UCSD-AML1 (cell line): ENCODE measurements around the gene CR1.
"Not testable (repeated sequence)": the region's sequence is repeated elsewhere in the genome, so short reads cannot be mapped to it uniquely, and the experiment has no call there.

Experiments used
- DNase-seq: peaks from one replicate; lab custom pipeline; 2025; ENCODE audit not compliant: unreplicated experiment; lab: John Stamatoyannopoulos, UW

The CR1 gene

DNA sequence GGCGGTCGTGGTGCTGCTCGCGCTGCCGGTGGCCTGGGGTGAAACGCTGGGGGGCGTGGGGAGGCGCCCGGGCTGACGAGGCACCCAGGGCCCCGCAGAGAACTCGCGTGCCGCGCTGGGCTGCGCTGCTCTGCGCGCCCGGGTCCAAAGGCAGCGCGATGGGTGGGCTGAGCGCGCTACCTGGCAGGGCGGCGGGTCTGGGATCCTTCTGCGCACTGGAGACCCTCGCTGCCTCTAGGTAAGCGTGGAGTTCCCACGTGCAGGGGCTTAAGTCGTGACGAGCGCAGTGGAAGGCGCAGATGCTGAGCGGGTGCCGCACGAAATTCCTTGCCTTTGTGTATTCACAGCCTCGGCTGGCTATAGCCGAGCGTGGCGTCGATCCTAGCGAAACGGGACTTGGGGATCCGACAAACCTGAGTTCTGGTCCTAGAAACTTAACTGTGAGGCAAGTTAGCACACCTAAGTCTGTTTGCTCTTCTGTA, 173.6 kb downstream of the CR1 start:
- DNase-seq: no peak

DNA sequence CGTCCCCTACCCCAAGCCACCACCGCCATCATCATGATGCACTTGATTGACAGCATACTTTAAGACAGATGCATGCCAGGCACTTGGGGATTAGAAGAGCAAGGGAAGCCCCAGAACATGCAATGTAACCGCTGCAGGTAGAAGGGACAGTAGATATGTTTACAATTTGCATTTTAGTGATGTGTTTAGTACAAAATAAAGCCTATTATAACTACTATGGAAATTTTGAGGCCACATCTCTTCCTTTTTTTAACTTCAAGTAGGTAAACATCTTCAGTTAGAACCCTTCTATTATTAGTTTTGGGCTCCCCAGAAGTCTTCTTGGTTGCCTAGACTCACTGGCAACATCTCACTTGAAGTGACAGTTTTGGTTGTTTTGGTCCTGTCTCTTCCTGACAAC, 174.2 kb downstream of the CR1 start:
- DNase-seq: no peak

GRCh38 chr1:207670997-207671396, 175.0 kb downstream of the CR1 start:
- no peak for DNase-seq

DNA sequence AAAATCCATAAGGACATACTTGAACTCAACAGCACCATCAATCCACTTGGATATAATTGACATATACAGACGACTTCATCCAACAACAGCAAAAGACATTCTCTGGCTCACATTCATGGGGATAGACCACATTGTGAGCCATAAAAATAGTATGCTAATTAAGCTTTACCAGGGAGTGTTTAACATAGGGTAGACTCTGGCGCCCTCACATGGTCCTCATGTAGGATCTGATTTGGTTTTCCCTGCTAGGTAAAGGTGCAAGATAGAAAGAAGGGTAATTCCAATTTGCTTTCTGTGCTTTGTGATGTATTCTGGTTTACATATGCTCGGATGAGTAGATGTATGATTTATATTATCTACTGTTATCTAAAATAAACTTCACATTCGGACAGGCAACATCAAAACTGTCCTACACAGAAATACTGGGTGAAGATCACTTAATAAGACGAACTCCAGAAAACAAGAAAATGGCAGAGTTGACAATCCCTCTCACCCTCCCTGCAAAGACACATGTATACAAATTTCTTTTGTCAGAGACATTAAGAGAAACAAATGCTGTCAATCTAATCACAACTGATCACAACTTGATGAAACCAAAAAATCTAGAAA, 176.7 kb downstream of the CR1 start:
- DNase-seq: no peak

- no peak for DNase-seq
These were observed 177.4 kb downstream of the CR1 start for GRCh38 chr1:207673399-207673798.

- DNase-seq: no peak
These were observed 180.2 kb downstream of the CR1 start for GRCh38 chr1:207676153-207676552.

- not testable (repeated sequence) for DNase-seq
These were observed 184.8 kb downstream of the CR1 start for GRCh38 chr1:207680590-207681388.

- DNase-seq: not testable (repeated sequence)
These were observed 187.0 kb downstream of the CR1 start for GRCh38 chr1:207682872-207683434.

DNA sequence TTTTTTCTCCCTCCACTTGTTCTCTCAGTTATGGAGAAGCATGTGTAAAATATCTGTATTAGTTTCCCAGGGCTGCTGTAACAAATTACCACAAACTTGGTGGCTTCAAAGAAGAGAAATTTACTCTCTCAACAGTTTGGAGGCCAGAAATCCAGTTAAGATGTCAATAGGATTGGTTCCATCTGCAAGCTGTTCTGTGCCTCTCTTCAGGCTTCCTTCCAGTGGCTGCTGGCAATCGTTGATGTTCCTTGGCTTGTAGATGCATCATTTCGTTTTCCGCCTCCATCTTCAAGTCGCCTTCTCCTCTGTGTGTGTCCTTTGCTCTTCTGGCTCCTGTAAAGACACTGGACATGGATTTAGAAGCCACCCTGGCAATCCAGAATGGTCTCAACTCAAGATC, 194.6 kb downstream of the CR1 start:
- not testable (repeated sequence) for DNase-seq

GRCh38 chr1:207691010-207691409, 195.1 kb downstream of the CR1 start:
- no peak for DNase-seq
